Activated gamma-delta T cell (primary cell): ENCODE results near the gene KIF25.
"Not testable (repeated sequence)": the region's sequence is repeated elsewhere in the genome, so short reads cannot be mapped to it uniquely, and the experiment has no call there.

Experiments
- DNase-seq: peaks from one replicate; lab custom pipeline; 2025; lab: John Stamatoyannopoulos, UW

KIF25 gene

DNA sequence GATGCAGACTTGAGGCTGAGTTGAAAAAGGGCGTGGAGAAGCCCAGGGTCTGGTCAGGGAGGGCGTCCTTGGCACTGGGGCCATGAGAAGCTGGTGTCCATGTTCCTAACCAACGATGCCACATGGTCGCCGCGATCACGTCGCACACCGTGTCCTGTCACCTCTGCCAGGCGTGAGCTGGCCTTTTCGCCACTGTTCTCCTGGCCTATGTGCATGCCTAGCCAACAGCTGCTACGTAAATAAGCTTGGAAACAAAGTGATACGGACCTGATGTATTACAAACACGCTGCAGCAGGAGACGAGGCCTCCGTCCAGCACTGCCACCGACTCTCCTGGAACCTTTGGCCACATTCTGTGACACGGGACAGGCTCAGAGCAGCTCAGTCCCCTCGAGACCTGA is 22.0 kb upstream of the KIF25 start:
- no peak for DNase-seq

DNA sequence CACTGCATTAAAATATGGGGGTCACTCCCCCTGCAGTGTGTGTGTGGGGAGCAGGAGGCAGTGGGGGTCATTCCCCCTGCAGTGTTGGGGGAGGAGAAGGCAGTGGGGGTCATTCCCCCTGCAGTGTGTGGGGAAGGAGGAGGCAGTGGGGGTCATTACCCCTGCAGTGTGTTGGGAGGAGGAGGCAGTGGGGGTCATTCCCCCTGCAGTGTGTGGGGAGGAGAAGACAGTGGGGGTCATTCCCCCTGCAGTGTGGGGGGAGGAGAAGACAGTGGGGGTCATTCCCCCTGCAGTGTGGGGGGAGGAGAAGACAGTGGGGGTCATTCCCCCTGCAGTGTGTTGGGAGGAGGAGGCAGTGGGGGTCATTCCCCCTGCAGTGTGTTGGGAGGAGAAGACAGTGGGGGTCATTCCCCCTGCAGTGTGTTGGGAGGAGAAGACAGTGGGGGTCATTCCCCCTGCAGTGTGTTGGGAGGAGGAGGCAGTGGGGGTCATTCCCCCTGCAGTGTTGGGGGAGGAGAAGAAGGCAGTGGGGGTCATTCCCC is 21.3 kb upstream of the KIF25 start:
- DNase-seq = not testable (repeated sequence)

DNA sequence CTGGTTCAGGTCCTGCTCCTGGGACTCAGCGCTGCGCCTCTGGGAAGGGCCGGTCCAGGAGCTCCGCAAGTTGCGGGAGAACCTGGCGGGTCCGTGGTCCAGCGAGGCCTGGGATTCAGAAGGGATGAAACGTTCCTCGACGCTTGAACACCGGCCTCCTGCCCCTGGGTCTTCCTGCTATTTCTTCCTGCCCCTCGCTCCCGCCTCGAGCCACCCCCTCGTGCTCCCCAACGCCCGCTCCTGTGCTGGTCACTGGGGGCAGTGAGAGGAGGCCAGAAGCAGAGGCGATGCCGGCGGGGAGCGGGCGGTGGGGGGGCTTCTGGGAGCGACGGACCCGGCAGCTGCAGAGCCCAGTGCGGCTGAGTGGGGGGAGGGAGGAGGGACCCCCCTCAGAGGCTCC is 20.8 kb upstream of the KIF25 start:
- DNase-seq = no peak

DNA sequence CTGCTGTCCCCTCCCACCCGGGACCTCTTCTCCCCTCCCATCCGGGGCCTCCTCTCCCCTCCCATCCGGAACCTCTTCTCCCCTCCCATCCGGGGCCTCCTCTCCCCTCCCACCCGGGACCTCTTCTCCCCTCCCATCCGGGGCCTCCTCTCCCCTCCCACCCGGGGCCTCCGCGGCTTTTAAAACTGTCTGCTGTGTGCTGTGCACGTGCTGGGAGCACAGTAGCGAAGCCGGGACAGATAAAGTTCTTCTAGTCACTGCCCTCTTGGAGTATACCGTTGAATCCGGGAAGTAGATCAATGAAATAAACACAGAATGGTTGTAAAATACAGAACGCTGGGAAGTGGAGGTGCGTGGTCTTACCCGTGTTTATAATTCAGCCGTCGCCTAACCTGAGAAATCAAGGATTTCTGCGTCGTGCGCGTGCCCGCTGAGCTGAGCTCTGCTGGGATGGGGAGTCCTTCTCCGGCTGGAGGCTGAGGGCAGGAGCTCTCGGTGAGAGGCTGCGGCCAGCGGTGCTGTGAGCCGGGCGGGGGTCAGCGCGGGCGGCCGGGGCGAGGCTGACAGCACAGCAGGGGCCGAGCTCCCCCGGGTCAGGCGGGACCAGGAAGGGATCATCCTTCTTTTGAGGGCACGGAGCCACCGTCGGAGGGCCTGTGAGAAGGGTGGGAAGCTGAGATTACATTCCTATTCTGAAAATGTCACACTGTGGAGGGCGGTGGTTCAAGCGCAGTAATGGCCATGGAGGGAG is 19.6 kb upstream of the KIF25 start:
- DNase-seq = no peak

DNA sequence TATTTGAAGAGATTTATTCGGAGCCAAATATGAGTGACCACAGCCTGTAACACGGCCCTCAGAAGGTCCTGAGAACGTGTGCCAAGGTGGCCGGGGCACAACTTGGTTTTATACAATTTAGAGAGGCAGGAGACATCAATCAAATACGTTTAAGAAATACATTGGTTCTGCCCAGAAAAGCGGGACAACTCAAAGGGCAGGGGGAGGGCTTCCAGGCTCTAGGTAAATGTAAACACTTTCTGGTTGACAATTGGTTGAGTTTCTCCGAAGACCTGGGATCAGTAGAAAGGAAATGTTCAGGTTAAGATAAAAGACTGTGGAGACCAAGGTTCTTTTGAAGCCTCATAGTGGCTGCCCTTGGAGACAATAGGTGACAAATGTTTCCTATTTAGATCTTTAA is 18.9 kb upstream of the KIF25 start:
- DNase-seq = no peak

GRCh38 chr6:167979436-167980139 is 17.9 kb upstream of the KIF25 start:
- DNase-seq = no peak

GRCh38 chr6:167980911-167981580 is 16.4 kb upstream of the KIF25 start:
- DNase-seq = no peak

GRCh38 chr6:167981916-167982462 is 15.5 kb upstream of the KIF25 start:
- DNase-seq = no peak

DNA sequence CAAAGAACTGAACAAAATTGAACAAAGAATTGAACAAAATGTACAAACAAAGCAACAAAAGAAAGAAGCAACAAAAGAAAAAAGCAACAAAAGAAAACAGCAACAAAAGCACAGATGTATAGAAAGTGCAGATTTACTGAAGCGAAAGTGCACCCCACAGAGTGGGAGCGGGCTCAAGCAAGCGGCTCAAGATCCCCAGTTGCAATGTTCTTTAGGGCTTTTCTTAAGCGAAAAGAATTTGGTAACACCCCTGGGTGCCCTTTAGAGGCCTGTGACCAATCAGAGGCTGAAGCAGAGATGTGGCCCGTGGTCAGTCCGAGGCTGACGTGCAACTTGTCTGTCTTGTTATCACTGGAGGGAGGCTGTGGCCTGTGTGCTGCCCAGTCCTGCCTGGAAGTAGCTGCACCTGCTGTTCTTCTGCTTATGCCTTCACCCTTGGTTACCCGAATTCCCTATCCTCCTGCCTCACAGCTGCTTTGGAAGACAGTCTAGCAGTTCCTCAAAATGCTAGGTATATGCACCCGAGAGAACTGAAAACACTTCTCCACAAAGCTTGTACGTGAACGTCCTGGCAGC is 13.2 kb upstream of the KIF25 start:
- no peak for DNase-seq

- no peak for DNase-seq
These were observed 12.4 kb upstream of the KIF25 start for GRCh38 chr6:167984876-167985604.

DNA sequence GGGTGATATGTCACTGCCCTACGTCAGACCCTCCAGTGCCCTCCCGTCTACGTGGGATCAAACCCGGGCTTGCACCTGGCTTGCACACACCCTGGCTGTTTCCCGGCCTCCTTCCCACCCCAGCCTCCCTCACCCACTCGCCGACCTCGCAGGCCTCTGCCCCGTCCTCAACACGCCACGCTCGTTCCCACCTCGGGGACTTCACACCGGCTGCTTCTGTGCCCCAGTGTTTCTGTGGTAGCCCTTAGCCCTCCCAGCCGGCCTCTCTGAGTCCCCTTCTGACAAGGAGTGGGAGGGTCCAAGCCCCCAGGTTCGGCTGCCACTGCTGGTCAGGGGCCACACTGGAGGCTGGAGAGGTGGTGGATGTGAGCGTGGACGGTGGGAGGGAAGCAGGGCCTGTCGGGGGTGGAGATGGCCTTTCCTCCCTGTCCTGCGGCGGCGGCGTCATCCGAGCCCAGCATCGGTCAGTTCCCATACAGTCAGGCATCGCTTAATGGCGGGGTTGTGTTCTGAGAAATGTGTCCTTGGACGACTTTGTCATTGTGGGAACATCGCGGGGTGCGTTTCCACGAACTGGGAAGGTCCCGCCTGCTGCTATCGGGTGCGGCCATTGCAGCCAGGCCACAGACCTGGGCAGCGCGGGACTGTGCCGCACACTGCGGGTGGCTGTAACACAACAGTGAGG is 11.4 kb upstream of the KIF25 start:
- no peak for DNase-seq

DNA sequence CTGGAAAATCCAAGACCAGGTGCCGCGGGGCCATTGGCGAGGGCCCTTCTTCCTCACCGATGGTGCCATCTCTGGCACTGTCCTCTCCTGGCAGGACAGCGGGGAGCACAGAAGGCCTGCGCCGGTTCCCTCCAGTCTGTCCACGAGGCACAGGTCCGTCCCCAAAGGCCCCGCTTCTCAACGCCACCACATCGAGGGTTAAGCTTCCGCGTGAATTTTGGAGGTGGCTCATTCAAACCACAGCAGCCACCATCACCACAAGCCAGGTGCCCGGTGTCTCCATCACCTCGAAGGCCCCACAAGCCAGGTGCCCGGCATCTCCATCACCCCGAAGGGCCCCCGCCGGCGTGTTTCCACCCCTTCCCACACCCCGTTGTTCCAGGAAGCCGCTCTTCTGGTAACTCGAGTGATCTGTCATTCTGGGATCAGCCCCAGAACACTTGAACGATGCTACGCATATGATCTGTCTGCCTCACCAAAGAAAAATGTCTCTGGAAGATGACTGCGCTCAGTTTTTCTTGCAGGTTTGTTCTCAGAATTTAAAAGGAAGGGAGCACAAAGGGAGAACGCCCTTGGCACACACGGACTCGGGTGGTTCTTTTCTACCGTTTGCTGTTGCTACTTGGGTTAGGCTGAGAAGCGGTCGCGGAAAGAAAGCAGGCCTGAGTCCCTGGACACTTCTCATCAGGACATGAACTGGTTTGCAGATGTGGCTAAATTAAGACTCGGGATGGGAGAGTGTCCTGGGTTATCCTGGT is 9.9 kb upstream of the KIF25 start:
- DNase-seq = no peak

DNA sequence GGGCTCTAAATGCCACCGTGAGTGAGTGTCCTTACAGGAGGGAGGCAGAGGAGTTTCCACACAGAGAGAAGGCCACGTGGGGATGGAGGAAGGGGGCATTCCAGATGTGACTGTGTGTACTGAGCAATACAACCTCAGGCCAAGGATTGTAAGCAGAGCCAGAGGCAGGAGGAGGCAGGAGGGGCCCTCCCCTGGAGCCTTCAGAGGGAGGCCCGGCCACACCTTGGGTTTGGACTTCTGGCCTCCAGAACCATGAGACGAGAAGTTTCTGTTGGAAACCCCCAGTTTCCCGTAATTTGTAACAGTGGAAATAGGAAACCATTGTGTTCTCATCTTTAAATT is 9.3 kb upstream of the KIF25 start:
- no peak for DNase-seq

DNA sequence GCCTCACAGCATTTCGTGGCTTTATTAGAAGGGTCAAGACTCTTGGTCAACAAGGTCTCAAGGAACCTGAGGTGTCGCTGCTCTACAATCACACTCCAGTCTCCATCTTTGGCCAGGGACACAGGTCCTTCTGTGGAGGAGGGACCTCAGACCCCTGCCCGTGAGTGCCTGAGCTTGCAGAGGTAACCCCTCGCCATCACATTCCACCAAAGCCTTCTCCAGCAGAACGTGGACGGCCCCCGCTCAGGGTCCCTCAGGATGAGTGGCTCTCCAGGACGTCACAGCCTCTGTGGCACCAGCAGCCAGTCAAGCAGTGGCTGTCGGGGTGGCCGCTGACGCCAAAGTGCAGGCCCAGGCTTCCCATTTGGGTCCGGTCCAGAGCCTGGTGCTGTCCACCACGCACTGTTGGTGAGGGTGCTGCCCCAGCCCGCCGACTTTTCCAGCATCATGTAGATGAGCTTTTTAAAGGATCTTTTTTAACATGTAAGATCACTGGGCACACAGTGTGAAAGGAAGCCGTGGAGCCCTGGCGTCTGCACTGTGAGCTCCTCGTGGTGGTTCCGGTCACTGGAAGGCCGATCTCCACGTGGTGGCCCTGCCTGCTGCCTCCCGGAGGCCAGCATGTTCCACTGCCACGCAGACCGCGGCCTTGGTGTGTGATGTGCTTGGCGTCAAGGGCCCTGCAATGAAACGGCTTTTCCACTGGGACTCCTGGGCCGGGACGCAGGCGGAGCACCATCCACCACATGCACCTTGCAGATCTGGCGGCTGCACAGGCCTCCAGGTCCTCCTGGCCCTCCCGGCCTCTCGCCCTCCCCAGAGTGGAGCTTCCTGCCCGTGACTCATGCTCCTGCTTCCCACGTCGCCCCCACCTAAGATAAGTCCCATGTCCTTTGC is 8.3 kb upstream of the KIF25 start:
- DNase-seq = no peak

GRCh38 chr6:167990016-167990945 is 7.2 kb upstream of the KIF25 start:
- DNase-seq = no peak

DNA sequence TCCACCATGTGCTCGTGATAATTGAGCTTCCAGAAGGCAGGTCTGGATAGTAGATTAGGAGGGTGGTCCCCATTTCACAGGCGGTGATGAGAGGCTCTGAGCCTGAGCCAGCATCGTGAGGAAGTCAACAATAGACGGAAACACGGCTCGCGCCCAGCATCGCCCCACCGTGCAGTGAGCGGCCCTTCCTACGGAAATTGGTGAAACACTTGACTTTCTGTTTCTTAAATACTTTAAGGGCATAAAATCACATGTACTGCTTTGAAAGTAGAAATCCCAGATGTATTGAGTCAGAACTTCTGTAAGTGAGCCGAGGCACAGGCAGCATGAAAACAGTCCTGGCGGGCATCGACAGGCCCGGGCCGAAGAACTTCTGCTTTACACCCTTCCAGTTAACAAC is 4.3 kb upstream of the KIF25 start:
- no peak for DNase-seq

DNA sequence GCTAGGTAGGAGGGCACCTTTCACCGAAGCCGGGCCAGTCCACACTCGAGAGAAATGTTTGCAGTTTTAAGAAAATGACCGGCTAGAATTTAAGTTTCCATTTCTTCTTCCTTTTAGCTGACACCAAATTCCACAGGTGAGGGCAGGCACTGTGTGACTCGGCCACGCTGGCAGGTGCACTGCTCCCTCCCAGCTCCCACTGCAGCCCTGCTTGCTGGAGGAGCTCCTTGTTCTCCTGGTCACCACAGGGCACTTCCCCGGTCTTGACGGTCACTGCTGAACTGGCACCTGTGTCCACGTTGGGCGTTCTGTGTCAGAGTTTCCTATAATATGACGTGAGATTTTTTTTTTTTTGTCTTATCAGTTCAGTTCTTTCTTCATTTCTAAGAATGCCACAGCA is 3.6 kb upstream of the KIF25 start:
- DNase-seq = no peak

- DNase-seq = no peak
These were observed 2.2 kb upstream of the KIF25 start for GRCh38 chr6:167995302-167995701.
